Neural progenitor cell (in vitro differentiated cells): ENCODE measurements around the gene SLC26A8. TPM values are rescaled to one million over a fixed set of nuclear protein-coding genes. Genes with fewer than 3 reads are reported as not detected.
"Not testable (repeated sequence)": the region's sequence is repeated elsewhere in the genome, so short reads cannot be mapped to it uniquely, and the experiment has no call there.

Experiments used
- DNase-seq: peaks from one replicate; pipeline ENCODE4 v3.0.0-alpha.2; 2016; ENCODE audit warnings: low spot score
- H2AFZ ChIP-seq: fragments of 200-600 bp; sonication (generic); replicated peaks from 2 replicates; pipeline ENCODE4 v1.6.1; 2016; ENCODE audit warnings: antibody characterized with exemption
- H3F3A ChIP-seq: fragments of 200-600 bp; sonication (generic); 2 replicates; pipeline ENCODE4 v1.6.1; 2016; ENCODE audit warnings: antibody characterized with exemption, low read depth
- H3K27ac ChIP-seq: fragments of 200-600 bp; sonication (generic); 2 replicates; pipeline ENCODE4 v1.5.1; 2016; ENCODE audit warnings: mild to moderate bottlenecking
- H3K27me3 ChIP-seq: fragments of 200-600 bp; sonication (generic); 2 replicates; pipeline ENCODE4 v1.6.1; 2016; ENCODE audit warnings: mild to moderate bottlenecking, moderate library complexity
- H3K36me3 ChIP-seq: fragments of 200-600 bp; sonication (generic); 2 replicates; pipeline ENCODE4 v1.5.1; 2016
- H3K4me1 ChIP-seq: fragments of 200-600 bp; sonication (generic); 2 replicates; pipeline ENCODE4 v1.6.1; 2016; ENCODE audit warnings: mixed run types
- H3K4me2 ChIP-seq: fragments of 200-600 bp; sonication (generic); 2 replicates; pipeline ENCODE4 v1.6.1; 2016
- H3K4me3 ChIP-seq: fragments of 200-600 bp; sonication (generic); 2 replicates; pipeline ENCODE4 v1.5.1; 2016
- H3K79me2 ChIP-seq: fragments of 200-600 bp; sonication (generic); 2 replicates; pipeline ENCODE4 v1.6.1; 2016; ENCODE audit warnings: low read depth
- H3K9ac ChIP-seq: fragments of 200-600 bp; sonication (generic); 2 replicates; pipeline ENCODE4 v1.6.1; 2016
- H3K9me3 ChIP-seq: fragments of 200-600 bp; sonication (generic); 2 replicates; pipeline ENCODE4 v1.5.1; 2016; ENCODE audit warnings: low read depth
- H4K20me1 ChIP-seq: fragments of 200-600 bp; sonication (generic); 2 replicates; pipeline ENCODE4 v1.6.1; 2016; ENCODE audit warnings: low read depth
- H3K27ac Mint-ChIP-seq: 3 replicates; pipeline ENCODE4 v1.8.0; 2021; ENCODE audit warnings: mixed read lengths
- H3K27me3 Mint-ChIP-seq: 2 replicates; pipeline ENCODE4 v1.8.0; 2022; ENCODE audit warnings: low read depth, mild to moderate bottlenecking, inconsistent platforms, moderate library complexity, mixed read lengths; ENCODE audit not compliant: insufficient read depth
- H3K36me3 Mint-ChIP-seq: 3 replicates; pipeline ENCODE4 v1.8.0; 2021; ENCODE audit warnings: mixed read lengths
- H3K4me1 Mint-ChIP-seq: 3 replicates; pipeline ENCODE4 v1.8.0; 2021; ENCODE audit warnings: mixed read lengths
- H3K4me3 Mint-ChIP-seq: 3 replicates; pipeline ENCODE4 v1.8.0; 2021; ENCODE audit warnings: mild to moderate bottlenecking, moderate library complexity, mixed read lengths
- H3K9me3 Mint-ChIP-seq: 3 replicates; pipeline ENCODE4 v1.8.0; 2020; ENCODE audit warnings: mixed read lengths
- EZH2 ChIP-seq: fragments of 200-600 bp; sonication (generic); IDR thresholded peaks from 2 replicates; pipeline ENCODE4 v1.6.1; 2017; ENCODE audit warnings: antibody characterized with exemption, mild to moderate bottlenecking, moderate library complexity
- EZH2phosphoT487 ChIP-seq: fragments of 200-600 bp; sonication (generic); IDR thresholded peaks from 2 replicates; pipeline ENCODE4 v1.6.1; 2017; ENCODE audit warnings: antibody characterized with exemption
- total RNA-seq: library from RNA; depleted of rRNA; stranded (reverse); fragments of >200 nt; gene quantifications from 2 replicates; pipeline ENCODE4 v1.2.3, GENCODE V29; 2015; ENCODE audit warnings: low replicate concordance
- TF ChIP-seq, protein P1 (sequence below): fragments of 200-600 bp; sonication (generic); IDR thresholded peaks from 2 replicates; pipeline ENCODE4 v1.5.1; 2017; ENCODE audit warnings: antibody characterized with exemption, mild to moderate bottlenecking

The SLC26A8 gene
- total RNA-seq, 1 donor from 2014 or later: 0.13 TPM

- Histone ChIP-seq H3K9me3 (peaks cover 24% of the 10 kb centered on the region), H4K20me1 (peaks cover 9% of the 10 kb centered on the region), H3K27me3 (no peaks in the 10 kb centered on the region), H2AFZ (no peak overlapping the region), H3K27ac (no peak overlapping the region), H3F3A (peaks cover 4% of the 10 kb centered on the region), H3K36me3 (peaks cover 37% of the 10 kb centered on the region), H3K4me3 (no peak overlapping the region), H3K4me2 (no peak overlapping the region), H3K9ac (no peak overlapping the region), H3K4me1 (no peaks in the 10 kb centered on the region), H3K79me2 (peaks cover 100% of the 10 kb centered on the region)
- Mint-ChIP-seq H3K4me3 (no peak overlapping the region), H3K27ac (no peak overlapping the region), H3K9me3 (peaks cover 56% of the 10 kb centered on the region), H3K27me3 (peaks cover 5% of the 10 kb centered on the region), H3K4me1 (peaks cover 1% of the 10 kb centered on the region), H3K36me3 (peaks cover 73% of the 10 kb centered on the region)
- no peak for DNase-seq
- TF ChIP-seq, protein P1, sequence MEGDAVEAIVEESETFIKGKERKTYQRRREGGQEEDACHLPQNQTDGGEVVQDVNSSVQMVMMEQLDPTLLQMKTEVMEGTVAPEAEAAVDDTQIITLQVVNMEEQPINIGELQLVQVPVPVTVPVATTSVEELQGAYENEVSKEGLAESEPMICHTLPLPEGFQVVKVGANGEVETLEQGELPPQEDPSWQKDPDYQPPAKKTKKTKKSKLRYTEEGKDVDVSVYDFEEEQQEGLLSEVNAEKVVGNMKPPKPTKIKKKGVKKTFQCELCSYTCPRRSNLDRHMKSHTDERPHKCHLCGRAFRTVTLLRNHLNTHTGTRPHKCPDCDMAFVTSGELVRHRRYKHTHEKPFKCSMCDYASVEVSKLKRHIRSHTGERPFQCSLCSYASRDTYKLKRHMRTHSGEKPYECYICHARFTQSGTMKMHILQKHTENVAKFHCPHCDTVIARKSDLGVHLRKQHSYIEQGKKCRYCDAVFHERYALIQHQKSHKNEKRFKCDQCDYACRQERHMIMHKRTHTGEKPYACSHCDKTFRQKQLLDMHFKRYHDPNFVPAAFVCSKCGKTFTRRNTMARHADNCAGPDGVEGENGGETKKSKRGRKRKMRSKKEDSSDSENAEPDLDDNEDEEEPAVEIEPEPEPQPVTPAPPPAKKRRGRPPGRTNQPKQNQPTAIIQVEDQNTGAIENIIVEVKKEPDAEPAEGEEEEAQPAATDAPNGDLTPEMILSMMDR: no peak
- TF ChIP-seq EZH2 (no peak), EZH2phosphoT487 (no peak)
Measured at GRCh38 chr6:35911871-35912653, 112.4 kb downstream of the SLC26A8 start.

- not testable (repeated sequence) for H3K4me1 ChIP-seq, H3F3A ChIP-seq, DNase-seq, H3K27ac Mint-ChIP-seq, H2AFZ ChIP-seq, H3K4me2 ChIP-seq, H3K27me3 ChIP-seq, H3K27ac ChIP-seq, H3K9ac ChIP-seq, H3K27me3 Mint-ChIP-seq, H3K4me3 ChIP-seq, H3K4me1 Mint-ChIP-seq, H3K4me3 Mint-ChIP-seq
- Histone ChIP-seq H3K79me2 (peaks cover 100% of the 10 kb centered on the region), H4K20me1 (peaks cover 15% of the 10 kb centered on the region), H3K36me3 (peaks cover 35% of the 10 kb centered on the region), H3K9me3 (peaks cover 24% of the 10 kb centered on the region)
- peaks cover 75% of the 10 kb centered on the region for H3K36me3 Mint-ChIP-seq
- peaks cover 59% of the 10 kb centered on the region for H3K9me3 Mint-ChIP-seq
Measured at GRCh38 chr6:35909571-35909970, 114.9 kb downstream of the SLC26A8 start.

GRCh38 chr6:35908753-35909401, 115.6 kb downstream of the SLC26A8 start:
- not testable (repeated sequence) for H3K4me3 Mint-ChIP-seq

DNA sequence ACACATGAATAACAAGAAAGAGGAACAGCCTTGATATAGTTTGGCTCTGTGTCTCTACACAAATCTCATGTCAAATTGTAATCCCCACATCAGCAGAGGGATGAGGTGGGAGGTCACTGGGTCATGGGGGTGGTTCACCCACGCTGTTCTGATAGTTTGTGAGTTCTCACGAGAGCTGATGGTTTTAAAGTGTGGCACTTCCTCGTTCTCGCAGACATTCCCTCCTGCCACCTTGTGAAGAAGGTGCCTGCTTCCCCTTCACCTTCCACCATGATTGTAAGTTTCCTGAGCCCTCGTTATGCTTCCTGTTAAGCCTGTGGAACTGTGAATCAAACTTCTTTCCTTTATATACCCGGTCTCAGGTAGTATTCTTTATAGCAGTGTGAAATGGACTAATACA, 116.7 kb downstream of the SLC26A8 start:
- Histone ChIP-seq H3K79me2 (peaks cover 100% of the 10 kb centered on the region), H3K27me3 (no peaks in the 10 kb centered on the region)

More at GRCh38 chr6:35908753-35909401, 115.6 kb downstream of the SLC26A8 start:
- H3K4me2 ChIP-seq, H2AFZ ChIP-seq, H3K9ac ChIP-seq, H3K4me3 ChIP-seq, H3F3A ChIP-seq, H3K4me1 ChIP-seq, H3K27ac Mint-ChIP-seq, H3K4me1 Mint-ChIP-seq, H3K27ac ChIP-seq, H3K27me3 ChIP-seq, H3K27me3 Mint-ChIP-seq, DNase-seq: not testable (repeated sequence)
- H3K36me3 ChIP-seq: peaks cover 35% of the 10 kb centered on the region
- H3K9me3 ChIP-seq: peaks cover 24% of the 10 kb centered on the region
- H4K20me1 ChIP-seq: peaks cover 19% of the 10 kb centered on the region
- H3K9me3 Mint-ChIP-seq: peaks cover 54% of the 10 kb centered on the region
- H3K36me3 Mint-ChIP-seq: peaks cover 74% of the 10 kb centered on the region
- H3K79me2 ChIP-seq: peaks cover 100% of the 10 kb centered on the region

More for the DNA sequence above, 116.7 kb downstream of the SLC26A8 start:
- Mint-ChIP-seq H3K4me1 (no peaks in the 10 kb centered on the region), H3K4me3 (no peak overlapping the region), H3K27me3 (peaks cover 5% of the 10 kb centered on the region), H3K9me3 (peaks cover 48% of the 10 kb centered on the region), H3K36me3 (peaks cover 72% of the 10 kb centered on the region), H3K27ac (no peak overlapping the region)
- H3K4me1 ChIP-seq: no peaks in the 10 kb centered on the region
- no peak for TF ChIP-seq EZH2
- TF ChIP-seq, protein P1: no peak
- no peak for TF ChIP-seq EZH2phosphoT487
- peaks cover 30% of the 10 kb centered on the region for H4K20me1 ChIP-seq
- no peak overlapping the region for H3K4me2 ChIP-seq
- peaks cover 35% of the 10 kb centered on the region for H3K36me3 ChIP-seq
- H3K9me3 ChIP-seq: peaks cover 24% of the 10 kb centered on the region
- DNase-seq: no peak
- H3F3A ChIP-seq: peaks cover 4% of the 10 kb centered on the region
- H3K27ac ChIP-seq: no peak overlapping the region
- H2AFZ ChIP-seq: no peak overlapping the region
- H3K4me3 ChIP-seq: no peak overlapping the region
- H3K9ac ChIP-seq: no peak overlapping the region
